ENCODE data around the gene CTU1. TPM values are rescaled to one million over a fixed set of nuclear protein-coding genes. Genes with fewer than 3 reads are reported as not detected.

The CTU1 gene
- total RNA-seq, 4 donors from 2014 or later, result 11.3 to 18.1 (median 16.7) TPM

DNA sequence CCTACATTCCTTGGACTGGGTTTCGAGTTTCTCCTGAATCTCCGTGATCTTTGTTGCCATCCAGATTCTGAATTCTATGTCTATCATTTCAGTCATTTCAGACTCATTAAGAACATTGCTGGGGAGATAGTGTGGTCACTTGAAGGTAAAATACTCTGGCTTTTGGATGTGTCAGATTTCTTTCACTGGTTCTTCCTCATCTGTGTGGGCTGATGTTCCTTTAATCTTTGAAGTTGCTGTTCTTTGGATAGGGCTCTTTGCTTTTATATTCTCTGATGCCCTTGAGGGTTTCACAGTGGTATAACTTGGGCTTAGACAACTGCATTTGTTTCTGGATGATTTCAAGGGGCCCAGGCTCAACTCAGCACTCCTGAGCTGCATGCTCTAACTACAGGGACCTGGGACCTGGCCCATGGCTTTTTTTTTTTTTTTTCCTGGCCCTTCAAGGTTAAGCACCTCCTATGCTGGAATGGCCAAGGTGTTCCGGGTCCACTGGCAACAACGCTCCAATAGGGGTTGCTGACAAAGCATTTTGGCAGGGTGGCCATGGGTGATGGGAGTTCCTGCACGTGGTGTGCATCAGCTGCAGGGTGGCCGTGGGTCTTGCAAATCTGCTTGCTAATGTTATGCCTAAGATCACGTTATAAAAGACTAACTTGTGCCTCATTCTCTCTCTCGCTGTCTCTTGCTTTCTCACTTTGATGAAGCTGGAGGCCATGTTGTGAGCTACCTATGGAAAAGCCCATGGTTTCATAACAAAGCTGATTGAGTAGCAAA is 28.0 kb upstream of the CTU1 start:
- H3K4me3 ChIP-seq (ENCODE audit: low read depth, poor library complexity, severe bottlenecking), result no peak overlapping the region
- peak in 1 of 2 donors; percentile 66 for DNase-seq (ENCODE audit: low spot score in 2 of 2)
- intact Hi-C loops (cut with DNase I; ENCODE audit: low total_unique reads), result no loop called here
- TF ChIP-seq POLR2A (IDR thresholded peaks at IDR 0.05), result no peak
- TF ChIP-seq, protein P1, sequence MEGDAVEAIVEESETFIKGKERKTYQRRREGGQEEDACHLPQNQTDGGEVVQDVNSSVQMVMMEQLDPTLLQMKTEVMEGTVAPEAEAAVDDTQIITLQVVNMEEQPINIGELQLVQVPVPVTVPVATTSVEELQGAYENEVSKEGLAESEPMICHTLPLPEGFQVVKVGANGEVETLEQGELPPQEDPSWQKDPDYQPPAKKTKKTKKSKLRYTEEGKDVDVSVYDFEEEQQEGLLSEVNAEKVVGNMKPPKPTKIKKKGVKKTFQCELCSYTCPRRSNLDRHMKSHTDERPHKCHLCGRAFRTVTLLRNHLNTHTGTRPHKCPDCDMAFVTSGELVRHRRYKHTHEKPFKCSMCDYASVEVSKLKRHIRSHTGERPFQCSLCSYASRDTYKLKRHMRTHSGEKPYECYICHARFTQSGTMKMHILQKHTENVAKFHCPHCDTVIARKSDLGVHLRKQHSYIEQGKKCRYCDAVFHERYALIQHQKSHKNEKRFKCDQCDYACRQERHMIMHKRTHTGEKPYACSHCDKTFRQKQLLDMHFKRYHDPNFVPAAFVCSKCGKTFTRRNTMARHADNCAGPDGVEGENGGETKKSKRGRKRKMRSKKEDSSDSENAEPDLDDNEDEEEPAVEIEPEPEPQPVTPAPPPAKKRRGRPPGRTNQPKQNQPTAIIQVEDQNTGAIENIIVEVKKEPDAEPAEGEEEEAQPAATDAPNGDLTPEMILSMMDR (IDR thresholded peaks at IDR 0.05), result no peak
- 75 to 77% methylated on average over 8 of the region's 8 CpGs for WGBS, 2 donors

DNA sequence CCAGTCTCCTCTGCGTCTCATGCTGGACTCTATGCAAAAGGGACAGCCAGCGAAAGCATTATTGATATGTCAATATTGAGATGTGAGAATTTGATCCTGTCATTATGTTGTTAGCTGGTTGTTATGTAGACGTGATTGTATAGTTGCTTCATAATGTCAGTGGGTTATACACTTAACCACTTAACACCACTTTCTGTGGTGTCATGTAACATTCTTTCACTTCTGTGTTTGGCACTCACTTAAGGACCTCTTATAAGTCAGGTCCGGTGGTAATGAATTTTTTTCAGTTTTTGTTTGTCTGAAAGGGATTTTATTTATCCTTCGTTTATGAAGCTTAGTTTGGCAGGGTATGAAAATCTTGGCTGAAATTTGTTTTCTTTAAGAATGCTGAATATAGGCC is 26.8 kb upstream of the CTU1 start:
- WGBS, 2 donors, result 77 to 81% methylated on average over 5 of the region's 5 CpGs
- H3K4me3 ChIP-seq (ENCODE audit: low read depth, poor library complexity, severe bottlenecking), result no peak overlapping the region
- DNase-seq (ENCODE audit: low spot score in 2 of 2), result no peak
- no peak for TF ChIP-seq POLR2A (IDR thresholded peaks at IDR 0.05)
- TF ChIP-seq, protein P1 (IDR thresholded peaks at IDR 0.05), result no peak
- intact Hi-C loops (cut with DNase I; ENCODE audit: low total_unique reads), result no loop called here

- no peak for DNase-seq (ENCODE audit: low spot score in 2 of 2)
- TF ChIP-seq, protein P1 (IDR thresholded peaks at IDR 0.05), result no peak
- no peak for TF ChIP-seq POLR2A (IDR thresholded peaks at IDR 0.05)
- WGBS, 2 donors, result 64 to 67% methylated on average over 24 of the region's 24 CpGs
- H3K4me3 ChIP-seq (ENCODE audit: low read depth, poor library complexity, severe bottlenecking), result no peak overlapping the region
- intact Hi-C loops (cut with DNase I; ENCODE audit: low total_unique reads), result no loop called here
Observed at GRCh38 chr19:51131780-51132680, 23.8 kb upstream of the CTU1 start.

DNA sequence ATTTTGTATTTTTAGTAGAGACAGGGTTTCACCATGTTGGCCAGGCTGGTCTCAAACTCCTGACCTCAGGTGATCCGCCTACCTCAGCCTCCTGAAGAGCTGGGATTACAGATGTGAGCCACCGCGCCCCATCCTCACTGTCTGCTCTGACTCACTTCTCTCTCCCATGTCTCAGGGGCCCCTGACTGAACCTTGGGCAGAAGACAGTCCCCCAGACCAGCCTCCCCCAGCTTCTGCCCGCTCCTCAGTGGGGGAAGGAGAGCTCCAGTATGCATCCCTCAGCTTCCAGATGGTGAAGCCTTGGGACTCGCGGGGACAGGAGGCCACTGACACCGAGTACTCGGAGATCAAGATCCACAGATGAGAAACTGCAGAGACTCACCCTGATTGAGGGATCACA is 21.5 kb upstream of the CTU1 start:
- intact Hi-C loops (cut with DNase I; ENCODE audit: low total_unique reads), result no loop called here
- no peak for DNase-seq (ENCODE audit: low spot score in 2 of 2)
- WGBS, 2 donors, result 72 to 77% methylated on average over 5 to 8 of the region's 8 CpGs
- TF ChIP-seq POLR2A (IDR thresholded peaks at IDR 0.05), result no peak
- TF ChIP-seq, protein P1 (IDR thresholded peaks at IDR 0.05), result no peak
- no peak overlapping the region for H3K4me3 ChIP-seq (ENCODE audit: low read depth, poor library complexity, severe bottlenecking)

DNA sequence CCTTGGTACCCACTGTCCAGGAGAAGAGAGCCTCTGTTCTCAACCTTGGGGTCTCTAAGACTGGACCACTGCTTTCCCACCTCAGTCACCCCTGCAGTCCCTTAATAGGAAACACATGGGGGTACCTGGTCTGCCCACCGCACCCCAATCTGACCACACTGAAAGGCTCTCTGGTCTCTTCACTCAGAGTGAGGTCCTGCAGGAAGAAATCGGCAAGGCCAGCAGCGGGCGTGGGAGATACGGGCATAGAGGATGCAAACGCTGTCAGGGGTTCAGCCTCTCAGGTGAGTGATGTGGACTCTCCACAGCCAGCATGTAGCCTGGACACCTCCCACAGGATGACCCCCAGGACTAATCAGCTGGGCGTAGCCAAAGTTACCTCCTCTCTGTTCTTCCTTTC is 20.0 kb upstream of the CTU1 start:
- DNase-seq (ENCODE audit: low spot score in 2 of 2), result no peak
- no peak overlapping the region for H3K4me3 ChIP-seq (ENCODE audit: low read depth, poor library complexity, severe bottlenecking)
- 87 to 89% methylated on average over 7 of the region's 7 CpGs for WGBS, 2 donors
- intact Hi-C loops (cut with DNase I; ENCODE audit: low total_unique reads), result no loop called here
- no peak for TF ChIP-seq POLR2A (IDR thresholded peaks at IDR 0.05)
- TF ChIP-seq, protein P1 (IDR thresholded peaks at IDR 0.05), result no peak

All from lower leg skin (tissue), 4 donors.